ENCODE results near the gene WIF1.

WIF1 gene

DNA sequence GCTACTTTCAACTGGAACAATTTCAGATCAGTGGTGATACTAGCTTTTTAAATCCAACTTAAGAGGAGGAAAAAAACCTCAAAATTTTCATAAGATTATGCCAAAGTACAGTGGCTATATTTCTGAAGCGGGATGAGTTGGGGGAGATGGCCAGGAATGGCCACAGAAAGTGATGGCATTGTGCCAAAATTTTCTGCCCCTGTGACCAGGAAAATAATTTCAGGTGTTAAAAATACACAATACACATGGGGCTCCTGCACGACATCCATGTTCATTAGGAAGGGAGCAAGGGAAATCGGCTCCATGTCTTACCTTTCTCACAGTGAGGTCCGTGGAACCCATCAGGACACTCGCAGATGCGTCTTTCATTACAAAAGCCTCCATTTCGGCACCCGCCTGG is 53.7 kb downstream of the WIF1 start:
- in situ Hi-C loops (cut with HindIII; ENCODE audit: low sequenced_read_pairs): no loop called here
- H3K4me3 ChIP-seq (ENCODE audit: low read depth, low read length): no peak overlapping the region
- DNase-seq (ENCODE audit: low read depth): no peak
- TF ChIP-seq, protein P1, sequence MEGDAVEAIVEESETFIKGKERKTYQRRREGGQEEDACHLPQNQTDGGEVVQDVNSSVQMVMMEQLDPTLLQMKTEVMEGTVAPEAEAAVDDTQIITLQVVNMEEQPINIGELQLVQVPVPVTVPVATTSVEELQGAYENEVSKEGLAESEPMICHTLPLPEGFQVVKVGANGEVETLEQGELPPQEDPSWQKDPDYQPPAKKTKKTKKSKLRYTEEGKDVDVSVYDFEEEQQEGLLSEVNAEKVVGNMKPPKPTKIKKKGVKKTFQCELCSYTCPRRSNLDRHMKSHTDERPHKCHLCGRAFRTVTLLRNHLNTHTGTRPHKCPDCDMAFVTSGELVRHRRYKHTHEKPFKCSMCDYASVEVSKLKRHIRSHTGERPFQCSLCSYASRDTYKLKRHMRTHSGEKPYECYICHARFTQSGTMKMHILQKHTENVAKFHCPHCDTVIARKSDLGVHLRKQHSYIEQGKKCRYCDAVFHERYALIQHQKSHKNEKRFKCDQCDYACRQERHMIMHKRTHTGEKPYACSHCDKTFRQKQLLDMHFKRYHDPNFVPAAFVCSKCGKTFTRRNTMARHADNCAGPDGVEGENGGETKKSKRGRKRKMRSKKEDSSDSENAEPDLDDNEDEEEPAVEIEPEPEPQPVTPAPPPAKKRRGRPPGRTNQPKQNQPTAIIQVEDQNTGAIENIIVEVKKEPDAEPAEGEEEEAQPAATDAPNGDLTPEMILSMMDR (IDR thresholded peaks at IDR 0.05; ENCODE audit: low read depth, low read length, missing control alignments): no peak

DNA sequence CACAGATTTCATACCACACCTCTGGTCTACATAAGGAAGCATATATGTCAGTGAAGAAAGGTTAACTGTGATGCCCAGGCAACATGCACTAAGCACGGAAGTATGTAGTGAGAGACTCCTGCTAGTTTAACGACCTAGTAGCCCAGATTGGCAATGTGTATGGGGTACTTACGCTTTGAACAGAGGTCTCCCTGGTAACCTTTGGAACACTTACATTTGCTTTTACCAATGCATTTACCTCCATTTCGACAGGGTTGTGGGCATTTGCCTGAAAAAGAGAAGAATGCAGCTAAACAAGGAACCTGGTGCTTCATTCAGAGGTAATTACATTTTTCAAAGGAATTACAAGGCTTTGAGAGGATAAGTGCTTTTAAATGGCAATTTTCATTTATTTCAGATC is 65.2 kb downstream of the WIF1 start:
- no peak for DNase-seq (ENCODE audit: low read depth)
- no peak overlapping the region for H3K4me3 ChIP-seq (ENCODE audit: low read depth, low read length)
- TF ChIP-seq, protein P1 (IDR thresholded peaks at IDR 0.05; ENCODE audit: low read depth, low read length, missing control alignments): no peak
- in situ Hi-C loops (cut with HindIII; ENCODE audit: low sequenced_read_pairs): no loop called here

DNA sequence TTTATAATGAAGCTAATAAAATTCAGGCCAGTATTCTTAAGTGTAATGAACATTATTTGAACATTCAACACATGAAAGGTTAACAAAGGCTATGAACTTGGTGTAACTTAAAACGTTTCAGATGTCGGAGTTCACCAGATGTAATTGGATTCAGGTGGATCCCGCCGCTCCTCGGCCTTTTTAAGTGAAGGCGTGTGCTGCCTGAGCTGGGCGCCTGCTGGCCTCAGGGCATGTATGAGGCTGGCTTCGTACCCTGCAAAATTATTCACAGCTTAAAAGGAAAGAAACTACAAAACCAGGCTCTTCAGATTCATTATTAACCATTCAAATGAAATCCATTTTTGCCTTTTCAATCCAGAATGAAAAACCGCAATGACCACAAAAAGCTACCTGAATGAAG is 69.9 kb downstream of the WIF1 start:
- TF ChIP-seq, protein P1 (IDR thresholded peaks at IDR 0.05; ENCODE audit: low read depth, low read length, missing control alignments): no peak

DNA sequence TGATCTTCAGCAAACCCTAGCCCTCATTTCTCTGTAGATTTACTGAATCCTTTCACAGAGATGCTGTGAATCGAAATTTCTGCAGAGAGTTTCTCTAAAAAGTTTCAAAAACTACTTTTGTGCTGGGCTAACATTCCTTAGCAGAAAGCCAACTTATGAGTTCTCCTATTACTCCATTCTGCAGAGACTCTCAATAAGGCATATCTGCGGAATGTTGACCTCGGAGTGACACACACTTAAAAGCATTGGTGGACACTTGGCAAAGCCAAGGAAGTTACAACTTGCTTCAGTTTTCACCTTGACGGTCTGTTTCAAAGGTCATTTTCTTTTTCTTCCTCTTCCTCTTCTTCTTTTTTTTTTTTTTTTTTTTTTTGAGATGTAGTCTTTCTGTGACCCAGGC is 75.8 kb downstream of the WIF1 start:
- TF ChIP-seq, protein P1 (IDR thresholded peaks at IDR 0.05; ENCODE audit: low read depth, low read length, missing control alignments): no peak
- in situ Hi-C loops (cut with HindIII; ENCODE audit: low sequenced_read_pairs): no loop called here
- no peak overlapping the region for H3K4me3 ChIP-seq (ENCODE audit: low read depth, low read length)
- DNase-seq (ENCODE audit: low read depth): no peak

More for the DNA sequence above, 69.9 kb downstream of the WIF1 start:
- no peak for DNase-seq (ENCODE audit: low read depth)
- in situ Hi-C loops (cut with HindIII; ENCODE audit: low sequenced_read_pairs): no loop called here
- H3K4me3 ChIP-seq (ENCODE audit: low read depth, low read length): no peak overlapping the region

DNA sequence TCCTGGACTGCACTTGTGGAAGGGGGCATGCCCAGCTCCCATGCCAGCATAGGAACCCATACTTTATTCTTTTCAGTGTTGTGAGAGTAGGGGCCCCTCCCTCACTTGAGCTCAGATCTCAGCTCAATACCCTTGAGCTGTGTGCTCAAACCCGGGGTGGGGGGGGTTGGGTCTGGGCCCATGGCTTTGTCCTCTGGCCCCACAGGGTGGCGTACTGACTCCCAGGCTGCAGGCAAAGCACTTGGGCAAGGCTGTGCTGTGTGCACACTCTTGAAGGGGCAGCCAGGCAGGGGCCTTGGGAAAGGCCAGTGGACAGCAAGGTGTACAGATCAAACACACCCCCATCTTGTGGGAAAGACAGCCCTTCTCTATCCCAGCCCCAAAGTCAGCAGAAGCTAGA is 81.8 kb downstream of the WIF1 start:
- DNase-seq (ENCODE audit: low read depth): no peak
- no peak overlapping the region for H3K4me3 ChIP-seq (ENCODE audit: low read depth, low read length)
- in situ Hi-C loops (cut with HindIII; ENCODE audit: low sequenced_read_pairs): no loop called here
- TF ChIP-seq, protein P1 (IDR thresholded peaks at IDR 0.05; ENCODE audit: low read depth, low read length, missing control alignments): no peak

DNA sequence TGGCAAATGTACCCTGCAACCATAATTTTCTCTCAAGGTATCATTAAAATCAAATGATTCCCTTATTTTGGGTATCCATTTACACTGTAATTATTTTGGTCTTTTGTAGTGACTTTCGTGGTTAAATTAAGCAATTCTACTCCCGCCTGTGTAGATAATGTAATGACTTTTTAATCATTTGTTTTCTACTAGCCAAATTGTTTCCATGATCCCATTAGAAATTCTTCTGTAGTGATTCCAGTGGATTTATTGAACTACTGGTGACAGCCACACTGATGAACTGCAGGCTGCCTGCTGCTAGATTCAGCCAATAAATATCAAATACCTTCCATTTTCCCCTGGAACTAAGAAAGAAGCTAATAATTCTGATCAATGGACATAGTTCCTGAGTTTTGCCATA is 96.0 kb downstream of the WIF1 start:
- no peak overlapping the region for H3K4me3 ChIP-seq (ENCODE audit: low read depth, low read length)
- no peak for DNase-seq (ENCODE audit: low read depth)
- TF ChIP-seq, protein P1 (IDR thresholded peaks at IDR 0.05; ENCODE audit: low read depth, low read length, missing control alignments): no peak
- in situ Hi-C loops (cut with HindIII; ENCODE audit: low sequenced_read_pairs): no loop called here

DNA sequence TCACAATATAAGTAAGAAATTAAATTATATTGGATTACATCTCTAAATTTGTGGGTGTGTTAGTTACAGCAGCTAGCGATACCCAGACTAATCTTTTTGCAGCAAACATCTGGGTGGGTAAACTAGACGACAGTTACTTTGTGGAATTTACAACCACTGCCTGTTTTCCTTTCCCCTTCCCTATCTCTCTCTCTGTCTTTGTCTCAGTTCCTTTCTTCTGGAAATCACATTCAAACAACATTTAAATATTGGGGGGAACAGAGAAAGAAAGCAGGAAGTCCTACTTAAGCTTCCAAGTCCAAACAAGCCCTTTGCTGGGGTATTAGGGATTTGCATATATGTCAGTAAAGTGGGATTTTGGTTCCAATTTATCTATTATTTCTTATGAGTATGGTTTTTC is 97.6 kb downstream of the WIF1 start:
- no peak for DNase-seq (ENCODE audit: low read depth)
- in situ Hi-C loops (cut with HindIII; ENCODE audit: low sequenced_read_pairs): no loop called here
- TF ChIP-seq, protein P1 (IDR thresholded peaks at IDR 0.05; ENCODE audit: low read depth, low read length, missing control alignments): no peak

More for the DNA sequence above, 97.6 kb downstream of the WIF1 start:
- no peak overlapping the region for H3K4me3 ChIP-seq (ENCODE audit: low read depth, low read length)

All from astrocyte of the cerebellum (primary cell).